C4-2B (cell line): Measurements from ENCODE around the gene DDX54.

Experiments used
- H3K27ac ChIP-seq: fragments of 450-650 bp; 2 replicates; pipeline ENCODE4 v1.5.1; 2017
- ZFX ChIP-seq: fragments of 450-650 bp; IDR thresholded peaks from 2 replicates; pipeline ENCODE4 v1.6.1; 2017
- TF ChIP-seq, protein P1 (sequence below): fragments of 450-650 bp; conservative IDR thresholded peaks from 2 replicates; pipeline ENCODE4 v1.5.1; 2017; ENCODE audit warnings: mild to moderate bottlenecking

DDX54 gene

DNA sequence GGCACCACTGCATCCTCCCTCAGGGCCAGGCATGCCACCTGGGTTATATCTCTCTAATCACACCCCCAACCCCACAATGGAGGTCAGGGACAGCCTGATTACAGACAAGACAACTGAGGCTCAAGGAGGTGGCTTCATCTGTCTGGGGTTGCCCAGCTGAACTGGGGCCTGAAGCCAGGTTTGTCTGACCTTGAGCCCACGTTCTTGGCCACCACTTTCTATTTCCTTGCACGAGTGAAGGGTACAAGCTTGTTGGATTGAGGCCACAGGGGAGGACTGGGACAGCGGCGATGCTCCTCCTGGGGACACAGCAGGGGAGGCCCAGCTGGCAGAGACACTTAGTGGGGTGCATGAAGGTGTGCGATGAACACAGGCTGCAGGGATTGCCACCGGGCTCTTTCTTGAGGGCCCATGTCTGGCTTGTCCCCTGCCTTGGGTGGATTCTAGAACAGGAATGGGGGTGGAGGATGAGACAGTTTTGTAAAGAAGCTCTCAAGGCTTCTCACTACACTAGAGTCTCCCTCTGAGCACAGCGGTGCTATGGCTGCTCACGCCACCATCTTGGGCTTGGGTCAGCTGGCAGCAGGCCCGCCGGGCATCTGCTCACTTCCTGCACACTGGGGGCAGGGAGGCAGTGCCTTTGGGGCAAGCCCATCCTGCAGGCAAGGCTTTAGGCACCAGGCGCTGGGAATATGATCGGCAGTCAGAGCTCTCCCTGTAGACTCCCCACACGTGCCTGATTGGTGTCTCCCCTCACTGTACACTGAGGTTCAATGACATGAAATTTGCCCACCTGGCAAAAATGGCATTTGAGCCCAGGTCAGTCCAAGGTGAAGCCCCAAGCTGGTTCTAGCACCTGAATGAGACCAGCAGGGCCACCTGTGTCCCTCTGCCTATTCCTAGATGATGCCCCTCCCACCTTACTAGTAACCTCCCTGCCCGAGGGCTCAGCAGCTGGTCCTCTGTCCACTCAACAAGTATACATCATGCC is 16.2 kb upstream of the DDX54 start:
- H3K27ac ChIP-seq: no peak overlapping the region
- TF ChIP-seq, protein P1, sequence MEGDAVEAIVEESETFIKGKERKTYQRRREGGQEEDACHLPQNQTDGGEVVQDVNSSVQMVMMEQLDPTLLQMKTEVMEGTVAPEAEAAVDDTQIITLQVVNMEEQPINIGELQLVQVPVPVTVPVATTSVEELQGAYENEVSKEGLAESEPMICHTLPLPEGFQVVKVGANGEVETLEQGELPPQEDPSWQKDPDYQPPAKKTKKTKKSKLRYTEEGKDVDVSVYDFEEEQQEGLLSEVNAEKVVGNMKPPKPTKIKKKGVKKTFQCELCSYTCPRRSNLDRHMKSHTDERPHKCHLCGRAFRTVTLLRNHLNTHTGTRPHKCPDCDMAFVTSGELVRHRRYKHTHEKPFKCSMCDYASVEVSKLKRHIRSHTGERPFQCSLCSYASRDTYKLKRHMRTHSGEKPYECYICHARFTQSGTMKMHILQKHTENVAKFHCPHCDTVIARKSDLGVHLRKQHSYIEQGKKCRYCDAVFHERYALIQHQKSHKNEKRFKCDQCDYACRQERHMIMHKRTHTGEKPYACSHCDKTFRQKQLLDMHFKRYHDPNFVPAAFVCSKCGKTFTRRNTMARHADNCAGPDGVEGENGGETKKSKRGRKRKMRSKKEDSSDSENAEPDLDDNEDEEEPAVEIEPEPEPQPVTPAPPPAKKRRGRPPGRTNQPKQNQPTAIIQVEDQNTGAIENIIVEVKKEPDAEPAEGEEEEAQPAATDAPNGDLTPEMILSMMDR: no peak
- no peak for TF ChIP-seq ZFX

GRCh38 chr12:113200021-113200797 is 14.9 kb upstream of the DDX54 start:
- no peak for TF ChIP-seq ZFX
- TF ChIP-seq, protein P1: no peak
- no peak overlapping the region for H3K27ac ChIP-seq

- no peak for TF ChIP-seq ZFX
- TF ChIP-seq, protein P1: no peak
- H3K27ac ChIP-seq: no peak overlapping the region
These were observed 13.0 kb upstream of the DDX54 start for GRCh38 chr12:113198296-113198695.

DNA sequence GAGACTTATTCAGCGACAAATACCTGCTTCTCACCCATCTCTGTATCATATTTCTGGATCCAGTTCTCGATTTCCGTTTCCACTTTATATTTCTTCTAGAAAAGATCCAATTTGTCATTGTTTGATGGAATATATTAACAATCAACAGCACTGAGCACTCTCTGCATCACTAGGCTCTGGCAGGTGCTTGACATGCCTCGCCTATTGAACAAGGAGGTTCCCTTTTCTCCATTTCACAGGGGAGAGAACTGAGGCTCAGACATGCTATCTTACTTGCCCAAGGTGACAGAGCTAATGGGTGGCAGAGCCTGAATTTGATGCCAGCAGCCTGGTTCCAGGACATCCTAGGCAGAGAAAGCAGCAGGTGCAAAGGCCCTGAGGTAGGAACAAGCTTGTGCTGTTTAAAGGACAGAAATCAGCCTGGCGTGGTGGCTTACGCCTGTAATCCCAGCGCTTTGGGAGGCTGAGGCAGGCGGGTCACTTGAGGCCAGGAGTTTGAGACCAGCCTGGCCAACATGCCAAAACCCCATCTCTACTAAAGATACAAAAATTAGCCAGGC is 12.3 kb upstream of the DDX54 start:
- no peak overlapping the region for H3K27ac ChIP-seq
- no peak for TF ChIP-seq ZFX
- TF ChIP-seq, protein P1: no peak

GRCh38 chr12:113196990-113197389 is 11.7 kb upstream of the DDX54 start:
- TF ChIP-seq, protein P1: peak; percentile 73
- no peak for TF ChIP-seq ZFX
- no peak overlapping the region for H3K27ac ChIP-seq

DNA sequence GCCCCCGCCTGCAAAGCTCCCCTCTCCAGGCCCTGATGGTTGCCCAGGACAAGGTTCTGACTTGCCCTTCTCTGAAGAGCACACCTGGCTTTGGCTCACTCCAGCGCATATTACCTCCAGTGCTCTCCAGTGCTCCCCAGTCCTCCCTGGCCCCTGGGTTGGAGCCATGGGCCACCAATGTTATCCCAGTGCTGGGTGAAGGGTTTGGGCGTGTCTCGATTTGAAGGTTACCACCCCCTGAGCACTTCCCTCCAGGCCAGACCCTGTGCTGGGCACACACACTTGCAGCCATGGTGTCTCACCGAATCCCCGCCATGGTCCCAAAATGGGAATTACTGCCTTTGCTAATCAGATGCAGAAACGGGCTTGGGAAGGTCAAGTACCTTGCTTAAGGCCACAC is 11.3 kb upstream of the DDX54 start:
- TF ChIP-seq, protein P1: no peak
- no peak for TF ChIP-seq ZFX

More for the DNA sequence above, 11.3 kb upstream of the DDX54 start:
- no peak overlapping the region for H3K27ac ChIP-seq
